Adrenal gland (tissue), 12 donors: Measurements from ENCODE around the gene CIAO3. TPM values are rescaled to one million over a fixed set of nuclear protein-coding genes. Genes with fewer than 3 reads are reported as not detected.

ENCODE experiments used
- DNase-seq, 7 donors: peaks; one replicate each; pipeline ENCODE4 v3.0.0-alpha.2; 2019 to 2020
- H3K27ac ChIP-seq, 5 donors: fragments of 200-600 bp; sonication (generic) in 4 of 5; 1 replicate in 3 of 5; 2 replicates in 2 of 5; pipeline versions ENCODE4 v1.5.1 to v1.8.0; 2016 to 2020; ENCODE audit warnings: mild to moderate bottlenecking in 1 of 5
- H3K27me3 ChIP-seq: fragments of 200-600 bp; 2 replicates; pipeline ENCODE4 v1.8.0; 2021
- H3K36me3 ChIP-seq, 2 donors: fragments of 200-600 bp; replicated peaks in 1 of 2; 1 replicate in 1 of 2; 2 replicates in 1 of 2; pipeline versions ENCODE4 v1.5.1 to v1.8.0; 2018 to 2022
- H3K4me1 ChIP-seq, 2 donors: fragments of 200-600 bp; replicated peaks in 1 of 2; 1 replicate in 1 of 2; 2 replicates in 1 of 2; pipeline versions ENCODE4 v1.5.1 to v1.8.0; 2018 to 2021
- H3K4me3 ChIP-seq, 4 donors: fragments of 200-600 bp; sonication (generic) in 3 of 4; one replicate each; pipeline ENCODE4 v1.5.1; 2016 to 2018
- H3K9me3 ChIP-seq, 3 donors: fragments of 200-600 bp; sonication (generic) in 1 of 3; replicated peaks in 1 of 3; 1 replicate in 2 of 3; 2 replicates in 1 of 3; pipeline versions ENCODE4 v1.5.1 to v1.8.0; 2016 to 2021
- POLR2A ChIP-seq, 2 donors: fragments of 450-650 bp; IDR thresholded peaks; one replicate each; pipeline ENCODE4 v1.6.1; 2017; ENCODE audit warnings: antibody characterized with exemption in 2 of 2, mild to moderate bottlenecking in 2 of 2, moderate library complexity in 1 of 2
- WGBS, 4 donors: extraction: QIAGEN DNeasy Blood & Tissue Kit in 2 of 4; methylation state at CpG; one replicate each; pipeline versions ENCODE4 v1.1.5 to v1.1.7; 2013 to 2017; 5-methylcytosine and 5-hydroxymethylcytosine counted together
- intact Hi-C, 2 donors: fragments of 100-400 bp; cut with DNase I; formaldehyde crosslinking; loops; one replicate each; pipeline versions ENCODE4 v1.14.1 to v1.15.0; 2022 to 2023
- polyA plus RNA-seq, 3 donors: library from polyadenylated mRNA; stranded (reverse); fragments of 200-250 nt in 2 of 3; fragments of 350-450 nt in 1 of 3; fragmentation: Illumina TruSeq in 1 of 3; extraction: RNeasy Lipid Tissue Mini Kit (QIAGEN cat#74804) in 1 of 3; gene quantifications; one replicate each; pipeline ENCODE4 v1.2.3, GENCODE V29; 2013 to 2014
- total RNA-seq, 9 donors: library from RNA; depleted of rRNA in 4 of 9; stranded (reverse); fragments of >200 nt in 4 of 9; fragments of 120-200 nt in 1 of 9; fragmentation: NEBNext Ultra II Directional in 1 of 9; extraction: Animal tissue kit (Norgen Biotek cat#: 25700) in 1 of 9; gene quantifications; one replicate each; pipeline versions ENCODE4 v1.1.0 to v1.2.4, GENCODE V29; 2013 to 2023
- TF ChIP-seq, protein P1 (sequence below), 6 experiments: fragments of 450-650 bp in 4 of 6; fragments of 200-600 bp in 2 of 6; sonication (generic) in 1 of 6; IDR thresholded peaks; 1 replicate in 5 of 6; 2 replicates in 1 of 6; pipeline versions ENCODE4 v1.5.1 to v1.8.0; 2016 to 2021; ENCODE audit warnings: antibody characterized with exemption in 6 of 6, mild to moderate bottlenecking in 2 of 6, moderate library complexity in 1 of 6
- donor health status: healthy with polysubstance abuse.
- donor health status: Bipolar disorder and iron deficiency.
- donor health status: DM: yes; HTN: yes; CAD: no.
- donor health status: DM: no; HTN: no; CAD: no.
- donor health status: DM: no; HTN: no; CAD: no.
- donor health status: DM: yes; HTN: yes; CAD: no.

The CIAO3 gene
- total and polyA plus RNA-seq, 12 donors = 8.9 to 99.4 (median 29.5) TPM

DNA sequence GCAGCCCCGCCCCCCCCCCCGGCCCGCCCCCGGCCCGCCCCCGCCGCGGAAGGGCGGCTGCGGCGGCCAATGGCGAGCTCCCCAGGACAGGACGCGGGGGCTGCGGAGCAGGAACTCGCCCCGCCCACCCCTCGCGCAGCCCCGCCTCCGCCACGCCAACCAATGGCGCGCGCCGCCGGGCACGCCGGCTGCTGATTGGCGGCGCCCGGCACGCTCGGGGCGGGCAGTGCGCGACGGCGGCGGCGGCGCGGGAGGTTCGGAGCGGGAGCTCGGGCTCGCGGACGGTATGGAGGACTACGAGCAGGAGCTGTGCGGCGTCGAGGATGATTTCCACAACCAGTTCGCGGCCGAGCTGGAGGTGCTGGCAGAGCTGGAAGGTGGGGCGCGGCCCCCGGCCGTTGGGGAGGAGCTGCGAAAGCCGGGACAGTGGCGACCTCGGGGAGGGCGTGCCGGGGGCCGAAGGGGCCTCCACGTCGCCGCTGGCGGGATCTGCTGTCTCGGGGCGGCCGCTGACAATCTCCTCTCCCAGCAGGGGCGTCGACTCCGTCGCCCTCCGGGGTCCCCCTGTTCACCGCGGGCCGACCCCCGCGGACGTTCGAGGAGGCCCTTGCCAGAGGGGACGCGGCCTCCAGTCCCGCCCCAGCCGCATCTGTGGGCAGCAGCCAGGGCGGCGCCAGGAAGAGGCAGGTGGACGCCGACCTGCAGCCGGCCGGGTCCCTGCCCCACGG, 47.8 kb upstream of the CIAO3 start, which contains the start of gene CHTF18:
Gene CHTF18 (plus strand): TSS at position 222 of the 728 bp plus-strand sequence. CDS start 65 bp downstream, at position 287.
- Histone ChIP-seq H3K27me3 (no peaks in the 10 kb centered on the region), H3K4me3 (peak within 1 kb of the TSS; percentile 56 to 100 (median 91)), H3K9me3 (no peaks in the 10 kb centered on the region), H3K36me3 (peaks cover 0 to 11% of the 10 kb centered on the region in 2 donors), H3K27ac (peak within 1 kb of the TSS in 3 of 5 donors; percentile 59 to 88 (median 64)), H3K4me1 (peaks cover 16 to 22% of the 10 kb centered on the region in 2 donors)
- intact Hi-C loops = loop anchor here in 1 of 2 donors (5.0 kb wide), 1 partner anchor 76 kb away; no protein-coding TSS in a partner anchor
- 0 to 1% methylated on average over 90 to 97 of the region's 97 CpGs; no CpG with 5 or more reads in 2 of the 4 donors for WGBS, 4 donors
- TF ChIP-seq POLR2A (IDR thresholded peaks at IDR 0.05) = no peak
- TF ChIP-seq, protein P1, sequence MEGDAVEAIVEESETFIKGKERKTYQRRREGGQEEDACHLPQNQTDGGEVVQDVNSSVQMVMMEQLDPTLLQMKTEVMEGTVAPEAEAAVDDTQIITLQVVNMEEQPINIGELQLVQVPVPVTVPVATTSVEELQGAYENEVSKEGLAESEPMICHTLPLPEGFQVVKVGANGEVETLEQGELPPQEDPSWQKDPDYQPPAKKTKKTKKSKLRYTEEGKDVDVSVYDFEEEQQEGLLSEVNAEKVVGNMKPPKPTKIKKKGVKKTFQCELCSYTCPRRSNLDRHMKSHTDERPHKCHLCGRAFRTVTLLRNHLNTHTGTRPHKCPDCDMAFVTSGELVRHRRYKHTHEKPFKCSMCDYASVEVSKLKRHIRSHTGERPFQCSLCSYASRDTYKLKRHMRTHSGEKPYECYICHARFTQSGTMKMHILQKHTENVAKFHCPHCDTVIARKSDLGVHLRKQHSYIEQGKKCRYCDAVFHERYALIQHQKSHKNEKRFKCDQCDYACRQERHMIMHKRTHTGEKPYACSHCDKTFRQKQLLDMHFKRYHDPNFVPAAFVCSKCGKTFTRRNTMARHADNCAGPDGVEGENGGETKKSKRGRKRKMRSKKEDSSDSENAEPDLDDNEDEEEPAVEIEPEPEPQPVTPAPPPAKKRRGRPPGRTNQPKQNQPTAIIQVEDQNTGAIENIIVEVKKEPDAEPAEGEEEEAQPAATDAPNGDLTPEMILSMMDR (IDR thresholded peaks at IDR 0.05) = no peak
- peak; percentile 89 to 95 (median 93) for DNase-seq

DNA sequence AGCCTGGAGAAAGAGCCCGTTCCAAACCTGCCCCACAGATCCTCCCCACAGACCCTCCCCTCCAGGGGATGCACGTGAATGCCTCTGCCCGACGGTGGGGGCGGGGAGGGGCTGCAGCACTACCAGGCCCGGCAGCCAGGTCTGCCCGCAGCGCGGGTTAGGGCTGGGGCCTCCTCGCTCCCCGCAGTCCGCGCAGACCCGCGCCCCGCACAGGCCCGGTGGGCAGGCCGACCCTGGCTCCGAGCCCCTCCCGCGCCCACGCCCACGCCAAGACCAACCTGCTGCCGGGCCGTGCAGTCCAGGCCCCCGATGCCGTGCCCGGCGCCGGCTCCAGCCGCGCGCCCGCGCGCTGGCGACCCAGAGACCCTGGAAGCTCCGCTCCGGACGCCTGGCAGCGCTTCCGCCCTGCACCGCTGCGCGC, 47.2 kb upstream of the CIAO3 start, which contains the start of gene RPUSD1:
Gene RPUSD1 (minus strand): TSS at position 404 of the 421 bp plus-strand sequence. CDS start 644 bp downstream, outside the sequence.
- peak in 2 of 7 donors; percentile 36 to 37 for DNase-seq
- peaks cover 17 to 22% of the 10 kb centered on the region in 2 donors for H3K4me1 ChIP-seq
- H3K4me3 ChIP-seq = peak within 1 kb of the TSS; percentile 56 to 100 (median 91)
- H3K27ac ChIP-seq = peak within 1 kb of the TSS in 3 of 5 donors; percentile 59 to 88 (median 64)
- intact Hi-C loops = loop anchor here in 1 of 2 donors (5.0 kb wide), 1 partner anchor 76 kb away; no protein-coding TSS in a partner anchor
- 0 to 1% methylated on average over 40 to 45 of the region's 45 CpGs; no CpG with 5 or more reads in 2 of the 4 donors for WGBS, 4 donors
- no peaks in the 10 kb centered on the region for H3K9me3 ChIP-seq
- H3K36me3 ChIP-seq = peaks cover 0 to 11% of the 10 kb centered on the region in 2 donors
- TF ChIP-seq, protein P1 (IDR thresholded peaks at IDR 0.05) = peak in 3 of 6 experiments; percentile 18 to 44 (median 20)
- TF ChIP-seq POLR2A (IDR thresholded peaks at IDR 0.05) = peak in 1 of 2 donors; percentile 51
- H3K27me3 ChIP-seq = no peaks in the 10 kb centered on the region

DNA sequence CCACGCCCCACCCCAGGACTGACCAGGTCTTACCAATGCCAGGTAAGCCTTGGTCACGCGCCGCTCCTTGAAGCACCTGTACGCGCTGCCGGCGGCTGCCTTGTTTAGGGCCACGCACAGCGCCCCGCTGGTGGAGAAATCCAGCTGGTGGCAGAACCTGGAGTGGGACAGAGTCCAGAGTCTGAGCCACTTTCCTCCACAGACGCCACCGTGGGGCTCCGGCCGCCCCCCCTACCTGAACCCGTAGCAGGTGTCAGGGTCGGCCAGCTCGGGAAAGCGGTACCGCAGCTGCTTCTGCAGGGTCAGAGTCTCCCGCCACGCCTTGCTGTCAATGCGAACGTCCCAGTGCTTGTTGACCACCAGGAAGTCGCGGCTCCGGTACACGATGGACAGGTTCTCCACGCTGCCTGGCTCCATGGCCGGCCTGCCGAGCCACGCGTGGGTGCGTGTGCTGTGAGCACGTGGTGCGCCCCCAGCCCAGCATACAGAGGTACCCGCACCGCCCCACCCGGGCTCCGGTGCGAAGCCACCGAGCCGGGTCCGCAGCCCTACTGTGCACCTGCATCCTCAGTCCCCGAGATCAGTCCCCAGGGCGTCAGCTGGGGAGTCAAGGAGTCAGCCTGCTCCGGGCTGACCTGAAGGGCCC, 46.6 kb upstream of the CIAO3 start:
- H3K4me1 ChIP-seq = peaks cover 17 to 22% of the 10 kb centered on the region in 2 donors
- peak overlapping the region; percentile 56 to 100 (median 91) for H3K4me3 ChIP-seq
- H3K9me3 ChIP-seq = no peaks in the 10 kb centered on the region
- intact Hi-C loops = loop anchor here in 1 of 2 donors (5.0 kb wide), 1 partner anchor 75 kb away; no protein-coding TSS in a partner anchor
- peak overlapping the region in 2 of 5 donors; percentile 64 to 88 for H3K27ac ChIP-seq
- DNase-seq = peak in 1 of 7 donors; percentile 36
- peaks cover 0 to 11% of the 10 kb centered on the region in 2 donors for H3K36me3 ChIP-seq
- peaks cover 1% of the 10 kb centered on the region for H3K27me3 ChIP-seq
- TF ChIP-seq, protein P1 (IDR thresholded peaks at IDR 0.05) = no peak
- no peak for TF ChIP-seq POLR2A (IDR thresholded peaks at IDR 0.05)
- 3 to 73% (median 35%) methylated on average over 7 to 47 of the region's 47 CpGs for WGBS, 4 donors
